ENCODE data around the gene INS. TPM values are rescaled to one million over a fixed set of nuclear protein-coding genes. Genes with fewer than 3 reads are reported as not detected.

Gene INS
- total RNA-seq, 1 donor from 2014 or later: not detected

GRCh38 chr11:2121227-2122130 is 39.5 kb downstream of the INS start:
- DNase-seq (ENCODE audit: low read depth): no peak

DNA sequence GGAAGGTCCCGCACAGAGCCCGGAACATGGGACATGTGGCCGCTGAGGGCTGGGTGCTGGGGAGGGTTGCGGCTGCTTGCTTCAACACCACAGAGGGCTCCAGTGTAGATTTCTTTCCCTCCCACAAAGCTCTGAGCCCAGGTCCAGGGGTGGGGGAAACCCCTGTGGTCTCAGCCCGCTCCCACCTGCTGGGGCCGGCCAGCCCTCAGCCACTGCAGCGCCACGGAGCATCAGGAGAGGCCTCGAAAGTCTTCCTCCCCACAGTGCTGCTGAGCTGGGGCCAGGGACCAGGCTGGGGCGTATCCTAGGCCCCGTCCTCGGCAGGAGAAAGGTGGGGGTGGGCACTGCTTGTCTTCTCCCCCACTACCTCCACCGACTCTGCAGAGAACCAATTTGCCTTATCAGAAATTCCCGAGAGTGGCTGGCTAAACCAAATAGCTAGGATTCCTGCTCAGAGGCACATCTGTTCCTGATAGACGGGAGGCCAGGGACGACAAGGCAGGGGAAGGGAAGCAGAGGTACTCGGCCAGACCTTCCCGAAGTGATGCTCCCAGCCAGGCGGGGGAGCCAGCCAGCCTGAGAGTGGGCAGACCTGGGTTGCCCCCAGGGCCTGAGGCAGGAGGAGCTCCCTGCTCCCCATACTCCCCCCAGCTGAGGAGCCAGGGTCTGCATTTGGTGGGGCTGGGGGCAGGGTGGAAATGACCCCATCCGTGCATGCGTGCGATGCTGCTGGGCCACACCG is 40.5 kb downstream of the INS start:
- no peak for DNase-seq (ENCODE audit: low read depth)

DNA sequence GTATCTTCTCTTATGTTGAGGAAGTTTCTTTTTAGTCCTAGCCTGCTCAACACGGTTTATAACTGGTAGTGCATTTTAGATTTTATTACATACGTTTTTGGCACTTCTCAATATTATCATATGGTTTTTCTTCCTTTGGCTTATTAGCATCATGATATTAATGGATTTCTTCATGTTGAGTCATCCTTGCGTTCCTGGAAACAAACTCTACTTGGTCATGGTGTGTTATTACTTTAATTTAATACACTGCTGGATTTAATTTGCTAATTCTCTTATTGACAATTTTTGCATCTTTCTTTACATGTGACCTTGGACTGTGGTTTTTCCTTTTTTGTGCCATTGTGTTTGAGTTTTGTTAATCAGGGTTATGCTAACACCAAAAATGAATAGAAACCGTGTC is 42.3 kb downstream of the INS start:
- no peak for DNase-seq (ENCODE audit: low read depth)

GRCh38 chr11:2116680-2117079 is 44.3 kb downstream of the INS start:
- DNase-seq (ENCODE audit: low read depth): no peak

DNA sequence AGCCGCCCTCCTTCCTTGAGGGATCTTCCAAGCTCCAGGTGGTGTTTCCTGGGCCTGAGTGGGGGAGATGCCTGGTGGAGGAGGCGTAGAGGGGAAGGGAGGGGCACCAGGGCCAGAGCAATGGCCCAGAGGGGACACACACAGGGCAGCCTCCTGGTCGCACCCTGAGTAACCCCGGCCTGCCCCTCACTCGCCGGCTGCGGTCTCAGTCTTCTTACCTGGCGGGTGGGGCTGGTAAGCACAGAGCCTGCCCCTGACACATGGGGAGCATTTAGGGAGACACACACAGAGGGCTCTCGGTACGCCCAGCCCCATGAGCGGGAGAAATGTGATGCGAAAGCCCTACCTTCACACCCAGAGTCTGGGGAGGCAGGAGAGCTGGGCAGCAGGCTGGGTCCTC is 45.7 kb downstream of the INS start:
- DNase-seq (ENCODE audit: low read depth): no peak

GRCh38 chr11:2114430-2115241 is 46.4 kb downstream of the INS start:
- DNase-seq (ENCODE audit: low read depth): no peak

DNA sequence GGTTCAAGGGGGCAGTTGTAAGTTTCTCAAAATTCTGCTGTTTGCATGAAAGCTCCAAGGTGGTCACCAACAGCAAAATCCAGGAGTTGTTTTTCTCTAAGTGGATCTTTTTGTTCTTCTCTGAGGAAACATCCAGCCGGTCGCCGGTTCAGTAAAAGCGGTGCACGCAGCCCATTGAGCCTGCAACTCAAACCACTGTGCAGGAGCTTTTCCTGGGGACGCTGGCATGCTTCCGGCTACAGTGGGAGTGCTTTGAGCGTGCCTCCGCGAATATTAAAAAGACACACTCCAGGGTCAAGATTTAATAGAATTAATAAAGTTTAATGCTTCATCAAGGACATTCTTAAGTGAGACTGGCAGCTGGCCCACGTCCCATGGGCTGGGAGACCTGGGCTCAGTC is 47.2 kb downstream of the INS start:
- no peak for DNase-seq (ENCODE audit: low read depth)

- no peak for DNase-seq (ENCODE audit: low read depth)
These were observed 50.5 kb downstream of the INS start for GRCh38 chr11:2110521-2110920.

MicroRNAs encoded within 50 kb of the gene (microRNA counts, 767-probe panel; counts per million panel counts)
- microRNA hsa-miR-483-3p (not detected), microRNA hsa-miR-483-5p (not detected)

Small RNA genes within 50 kb of the gene (microRNA-seq; reads per million reads assigned to microRNA genes)
- gene MIR4686: not detected
- 486 reads per million, percentile 73 among the genes with 10 or more reads in this experiment for gene MIR483

Other genes starting within 250 kb of the INS start
- gene TNNT3, start 241.5 kb downstream of the INS start, total RNA-seq: 1,570 and 2,000 TPM in 2 replicates
- gene MRPL23, start 213.9 kb downstream of the INS start, total RNA-seq: 95.2 and 101 TPM in 2 replicates
- 9,050 and 10,998 TPM in 2 replicates for gene H19, start 163.4 kb downstream of the INS start, total RNA-seq
- 330 and 438 TPM in 2 replicates for gene IGF2, start 21.8 kb downstream of the INS start, total RNA-seq
- gene TH, start 10.6 kb upstream of the INS start, total RNA-seq: not detected in 2 replicates
- not detected in 2 replicates for gene ASCL2, start 109.4 kb upstream of the INS start, total RNA-seq
- gene C11orf21, start 140.7 kb upstream of the INS start, total RNA-seq: not detected in 2 replicates
- not detected in 2 replicates for gene TSPAN32, start 140.8 kb upstream of the INS start, total RNA-seq
- 429 and 434 TPM in 2 replicates for gene CD81, start 216.1 kb upstream of the INS start, total RNA-seq
- gene TSSC4, start 239.5 kb upstream of the INS start, total RNA-seq: 43.3 and 47.1 TPM in 2 replicates